Breast epithelium (tissue), 3 donors: ENCODE measurements around the gene CEP112.

Experiments
- POLR2A ChIP-seq: fragments of 450-650 bp; IDR thresholded peaks from one replicate; pipeline ENCODE4 v1.6.1; 2016; ENCODE audit warnings: antibody characterized with exemption, mild to moderate bottlenecking, moderate library complexity
- POLR2AphosphoS5 ChIP-seq, 3 donors: sonication (generic); formaldehyde crosslinking; IDR thresholded peaks; one replicate each; pipeline ENCODE4 v1.6.1; 2017; ENCODE audit warnings: antibody characterized with exemption in 3 of 3
- TF ChIP-seq, protein P1 (sequence below), 3 donors: fragments of 450-650 bp; IDR thresholded peaks; one replicate each; pipeline ENCODE4 v1.5.1; 2016 to 2017; ENCODE audit warnings: antibody characterized with exemption in 3 of 3, mild to moderate bottlenecking in 3 of 3, moderate library complexity in 3 of 3

DNA sequence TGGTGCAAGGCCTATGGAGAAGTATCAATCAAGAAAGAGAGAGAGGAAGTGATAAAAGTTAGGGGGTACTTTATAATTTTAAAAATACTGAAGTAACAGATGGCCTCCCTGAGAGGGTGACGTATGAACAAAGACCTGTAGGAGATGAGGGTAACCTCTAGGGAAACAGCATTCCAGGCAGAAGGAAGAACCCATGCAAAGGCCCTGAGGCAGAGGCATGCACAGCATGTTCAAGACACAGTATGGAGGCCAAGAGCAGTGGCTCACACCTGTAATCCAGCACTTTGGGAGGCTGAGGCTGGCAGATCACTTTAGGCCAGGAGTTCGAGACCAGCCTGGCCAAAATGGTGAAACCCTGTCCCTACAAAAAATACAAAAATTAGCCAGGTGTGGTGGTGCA lies 437.9 kb downstream of the CEP112 start:
- TF ChIP-seq, protein P1, sequence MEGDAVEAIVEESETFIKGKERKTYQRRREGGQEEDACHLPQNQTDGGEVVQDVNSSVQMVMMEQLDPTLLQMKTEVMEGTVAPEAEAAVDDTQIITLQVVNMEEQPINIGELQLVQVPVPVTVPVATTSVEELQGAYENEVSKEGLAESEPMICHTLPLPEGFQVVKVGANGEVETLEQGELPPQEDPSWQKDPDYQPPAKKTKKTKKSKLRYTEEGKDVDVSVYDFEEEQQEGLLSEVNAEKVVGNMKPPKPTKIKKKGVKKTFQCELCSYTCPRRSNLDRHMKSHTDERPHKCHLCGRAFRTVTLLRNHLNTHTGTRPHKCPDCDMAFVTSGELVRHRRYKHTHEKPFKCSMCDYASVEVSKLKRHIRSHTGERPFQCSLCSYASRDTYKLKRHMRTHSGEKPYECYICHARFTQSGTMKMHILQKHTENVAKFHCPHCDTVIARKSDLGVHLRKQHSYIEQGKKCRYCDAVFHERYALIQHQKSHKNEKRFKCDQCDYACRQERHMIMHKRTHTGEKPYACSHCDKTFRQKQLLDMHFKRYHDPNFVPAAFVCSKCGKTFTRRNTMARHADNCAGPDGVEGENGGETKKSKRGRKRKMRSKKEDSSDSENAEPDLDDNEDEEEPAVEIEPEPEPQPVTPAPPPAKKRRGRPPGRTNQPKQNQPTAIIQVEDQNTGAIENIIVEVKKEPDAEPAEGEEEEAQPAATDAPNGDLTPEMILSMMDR (IDR thresholded peaks at IDR 0.05): no peak
- TF ChIP-seq POLR2A (no peak), POLR2AphosphoS5 (IDR thresholded peaks at IDR 0.05) (no peak)
